Right atrium auricular region (tissue), 2 donors: ENCODE data around the gene SLC2A11. TPM values are rescaled to one million over a fixed set of nuclear protein-coding genes. Genes with fewer than 3 reads are reported as not detected.
A peak's percentile ranks its signal among the peaks of the same experiment; 100 is the strongest.

ENCODE experiments used
- DNase-seq: peaks from one replicate; pipeline ENCODE4 v3.0.0-alpha.2; 2019; ENCODE audit warnings: low spot score
- H3K27ac ChIP-seq, 2 donors: fragments of 200-600 bp; sonication (generic); 1 replicate in 1 of 2; 2 replicates in 1 of 2; pipeline ENCODE4 v1.5.1; 2016 to 2019
- H3K27me3 ChIP-seq, 2 donors: fragments of 200-600 bp; sonication (generic); one replicate each; pipeline versions ENCODE4 v1.5.1 to v1.6.0; 2017 to 2019
- H3K36me3 ChIP-seq: fragments of 200-600 bp; sonication (generic); one replicate; pipeline ENCODE4 v1.5.1; 2016
- H3K4me1 ChIP-seq, 2 donors: fragments of 200-600 bp; sonication (generic); one replicate each; pipeline versions ENCODE4 v1.5.1 to v1.6.0; 2017 to 2019
- H3K4me3 ChIP-seq, 2 donors: fragments of 200-600 bp; sonication (generic); 1 replicate in 1 of 2; 2 replicates in 1 of 2; pipeline ENCODE4 v1.5.1; 2017 to 2019; ENCODE audit warnings: mild to moderate bottlenecking in 1 of 2, moderate library complexity in 1 of 2
- H3K9me3 ChIP-seq, 2 donors: fragments of 200-600 bp; sonication (generic); one replicate each; pipeline ENCODE4 v1.5.1; 2019
- CTCF ChIP-seq, 2 donors: fragments of 200-600 bp; sonication (generic); IDR thresholded peaks; one replicate each; pipeline ENCODE4 v1.5.1; 2019; ENCODE audit warnings: antibody characterized with exemption in 2 of 2
- total RNA-seq, 2 donors: library from RNA; depleted of rRNA; stranded (reverse); fragments of >200 nt; gene quantifications; one replicate each; pipeline ENCODE4 v1.1.0, GENCODE V29; 2016

The SLC2A11 gene
- total RNA-seq, 2 donors from 2014 or later: 10.6 to 15.5 TPM

DNA sequence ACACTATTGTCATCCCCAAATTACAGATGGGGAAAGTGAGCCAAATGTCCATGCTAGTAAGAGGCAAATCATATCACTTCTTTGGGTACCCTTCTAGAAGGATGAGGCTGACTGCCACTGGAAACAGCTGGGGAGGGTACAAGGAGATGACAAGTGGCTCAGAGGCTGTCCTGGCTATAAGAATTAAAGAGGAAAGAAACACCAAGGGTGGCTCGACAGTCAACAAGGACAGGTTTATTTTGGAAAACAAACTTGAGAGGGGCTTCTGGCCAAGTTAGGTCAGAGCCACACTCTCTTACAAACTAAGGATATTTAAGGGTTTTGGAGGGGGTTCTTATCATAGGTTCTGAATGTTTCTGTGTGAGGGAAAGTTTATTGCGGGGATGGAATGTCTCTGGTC is 34.5 kb downstream of the SLC2A11 start:
- Histone ChIP-seq H3K36me3 (peaks cover 13% of the 10 kb centered on the region), H3K27ac (no peak overlapping the region), H3K4me1 (peaks cover 0 to 38% of the 10 kb centered on the region in 2 donors), H3K27me3 (no peaks in the 10 kb centered on the region), H3K4me3 (no peak overlapping the region), H3K9me3 (no peaks in the 10 kb centered on the region)
- no peak for TF ChIP-seq CTCF (IDR thresholded peaks at IDR 0.05)
- no peak for DNase-seq

DNA sequence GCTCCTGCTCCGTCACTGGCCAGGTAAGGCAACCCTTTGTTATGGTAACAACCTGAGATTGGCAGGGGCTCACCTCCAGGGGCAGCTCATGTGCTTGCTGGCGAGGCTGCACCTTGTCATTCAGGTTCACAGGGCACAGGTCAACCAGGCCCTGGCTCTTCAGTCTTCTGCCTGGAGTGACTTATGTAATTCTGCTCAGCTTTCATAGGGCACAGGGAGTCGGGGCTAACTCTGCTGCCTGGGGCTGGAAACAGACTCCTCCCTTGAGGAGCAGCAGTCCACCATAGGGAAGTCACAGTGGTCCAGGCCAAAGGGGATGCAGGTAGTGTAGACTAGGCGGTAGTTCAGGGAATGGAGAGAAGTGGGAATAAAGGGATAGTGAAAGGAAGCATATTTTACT is 35.0 kb downstream of the SLC2A11 start:
- DNase-seq: no peak
- H3K9me3 ChIP-seq: no peaks in the 10 kb centered on the region
- H3K36me3 ChIP-seq: peaks cover 15% of the 10 kb centered on the region
- no peaks in the 10 kb centered on the region for H3K27me3 ChIP-seq
- no peak overlapping the region for H3K27ac ChIP-seq
- no peak for TF ChIP-seq CTCF (IDR thresholded peaks at IDR 0.05)
- H3K4me3 ChIP-seq: no peak overlapping the region
- peaks cover 0 to 42% of the 10 kb centered on the region in 2 donors for H3K4me1 ChIP-seq

DNA sequence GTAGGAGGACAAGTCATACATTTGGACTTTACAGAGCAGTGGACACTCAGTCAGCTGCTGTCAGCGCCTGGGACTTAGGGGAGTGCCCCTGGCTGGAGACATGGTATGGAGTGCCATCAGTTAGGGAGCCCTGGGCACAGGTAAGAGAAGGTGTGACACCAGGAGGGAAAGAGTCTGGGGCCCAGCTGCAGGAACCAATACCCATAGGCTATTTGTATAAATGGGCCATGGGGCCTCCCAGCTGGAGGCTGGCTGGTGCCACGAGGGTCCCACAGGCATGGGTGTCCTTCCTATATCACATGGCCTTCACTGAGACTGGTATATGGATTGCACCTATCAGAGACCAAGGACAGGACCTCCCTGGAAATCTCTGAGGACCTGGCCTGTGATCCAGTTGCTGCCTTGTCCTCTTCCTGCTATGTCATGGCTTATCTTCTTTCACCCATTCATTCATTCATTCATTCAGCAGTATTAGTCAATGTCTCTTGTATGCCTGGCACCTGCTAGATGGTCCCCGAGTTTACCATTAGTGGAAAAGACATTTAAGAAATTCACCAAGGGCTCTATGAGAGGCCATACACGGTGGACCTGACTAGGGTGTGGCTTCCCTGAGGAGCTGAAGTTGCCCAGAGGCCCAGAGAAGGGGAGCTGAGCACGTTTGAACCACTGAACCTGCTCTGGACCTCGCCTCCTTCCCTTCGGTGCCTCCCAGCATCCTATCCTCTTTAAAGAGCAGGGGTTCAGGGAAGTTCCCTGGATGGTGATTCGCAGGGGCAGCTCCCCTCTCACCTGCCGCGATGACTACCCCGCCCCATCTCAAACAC is 35.7 kb downstream of the SLC2A11 start:
- no peaks in the 10 kb centered on the region for H3K27me3 ChIP-seq
- H3K9me3 ChIP-seq: no peaks in the 10 kb centered on the region
- peaks cover 15% of the 10 kb centered on the region for H3K36me3 ChIP-seq
- no peak for DNase-seq
- peak overlapping the region; percentile 59 to 73 for H3K4me3 ChIP-seq
- TF ChIP-seq CTCF (IDR thresholded peaks at IDR 0.05): no peak
- peak overlapping the region; percentile 90 to 94 for H3K27ac ChIP-seq
- H3K4me1 ChIP-seq: peaks cover 0 to 42% of the 10 kb centered on the region in 2 donors

- DNase-seq: peak; percentile 95
These were observed 36.5 kb downstream of the SLC2A11 start, which contains the start of gene MIF for GRCh38 chr22:23893945-23894709. TSS of gene MIF (plus strand) at chr22:23894383. CDS start at chr22:23894475, 92 bp downstream.

More at GRCh38 chr22:23893945-23894709, 36.5 kb downstream of the SLC2A11 start, which contains the start of gene MIF:
- Histone ChIP-seq H3K36me3 (peaks cover 15% of the 10 kb centered on the region), H3K9me3 (no peaks in the 10 kb centered on the region), H3K27ac (peak within 1 kb of the TSS; percentile 90 to 94), H3K4me1 (peaks cover 0 to 38% of the 10 kb centered on the region in 2 donors), H3K4me3 (peak within 1 kb of the TSS; percentile 59 to 73), H3K27me3 (no peaks in the 10 kb centered on the region)
- TF ChIP-seq CTCF (IDR thresholded peaks at IDR 0.05): peak; percentile 67 to 78
